Measurements from ENCODE around the gene IFNA14. TPM values are rescaled to one million over a fixed set of nuclear protein-coding genes. Genes with fewer than 3 reads are reported as not detected.

The IFNA14 gene
- total RNA-seq, 1 experiment from 2014 or later = not detected

Other genes with a start within 250 kb of the IFNA14 start
- gene HACD4, start 208.4 kb downstream of the IFNA14 start, total RNA-seq (2014; rRNA removed; shearing (Covaris generic)) = not detected in 2 replicates
- not detected in 2 replicates for gene IFNB1, start 162.1 kb downstream of the IFNA14 start, total RNA-seq (2014; rRNA removed; shearing (Covaris generic))
- not detected in 2 replicates for gene IFNW1, start 98.2 kb downstream of the IFNA14 start, total RNA-seq (2014; rRNA removed; shearing (Covaris generic))
- gene IFNA21, start 73.3 kb downstream of the IFNA14 start, total RNA-seq (2014; rRNA removed; shearing (Covaris generic)) = not detected in 2 replicates
- gene IFNA4, start 52.4 kb downstream of the IFNA14 start, total RNA-seq (2014; rRNA removed; shearing (Covaris generic)) = not detected in 2 replicates
- gene IFNA7, start 37.8 kb downstream of the IFNA14 start, total RNA-seq (2014; rRNA removed; shearing (Covaris generic)) = not detected in 2 replicates
- not detected in 2 replicates for gene IFNA10, start 32.9 kb downstream of the IFNA14 start, total RNA-seq (2014; rRNA removed; shearing (Covaris generic))
- not detected in 2 replicates for gene IFNA16, start 22.7 kb downstream of the IFNA14 start, total RNA-seq (2014; rRNA removed; shearing (Covaris generic))
- gene IFNA17, start 11.8 kb downstream of the IFNA14 start, total RNA-seq (2014; rRNA removed; shearing (Covaris generic)) = not detected in 2 replicates
- gene IFNA5, start 65.3 kb upstream of the IFNA14 start, total RNA-seq (2014; rRNA removed; shearing (Covaris generic)) = not detected in 2 replicates
- 22.6 and 25.5 TPM in 2 replicates for gene KLHL9, start 95.4 kb upstream of the IFNA14 start, total RNA-seq (2014; rRNA removed; shearing (Covaris generic))
- gene IFNA6, start 110.9 kb upstream of the IFNA14 start, total RNA-seq (2014; rRNA removed; shearing (Covaris generic)) = not detected in 2 replicates
- gene IFNA13, start 128.1 kb upstream of the IFNA14 start, total RNA-seq (2014; rRNA removed; shearing (Covaris generic)) = not detected in 2 replicates
- not detected in 2 replicates for gene IFNA2, start 145.4 kb upstream of the IFNA14 start, total RNA-seq (2014; rRNA removed; shearing (Covaris generic))
- gene IFNA8, start 169.1 kb upstream of the IFNA14 start, total RNA-seq (2014; rRNA removed; shearing (Covaris generic)) = not detected in 2 replicates
- gene IFNA1, start 200.4 kb upstream of the IFNA14 start, total RNA-seq (2014; rRNA removed; shearing (Covaris generic)) = not detected in 2 replicates
- gene IFNE, start 242.3 kb upstream of the IFNA14 start, total RNA-seq (2014; rRNA removed; shearing (Covaris generic)) = not detected in 2 replicates